Renal pelvis (tissue), 4 donors: ENCODE results near the gene SORBS1. TPM values are rescaled to one million over a fixed set of nuclear protein-coding genes. Genes with fewer than 3 reads are reported as not detected.

Source experiments
- DNase-seq: peaks from one replicate; pipeline ENCODE4 v3.0.0-alpha.2; 2013
- polyA plus RNA-seq, 3 donors: library from polyadenylated mRNA; unstranded; fragments of 120-200 nt; gene quantifications; one replicate each; pipeline ENCODE4 v1.2.1, GENCODE V29; 2013; ENCODE audit not compliant: insufficient read length in 3 of 3

SORBS1 gene
- polyA plus RNA-seq, 3 donors, result 27.0 to 35.1 (median 28.2) TPM

DNA sequence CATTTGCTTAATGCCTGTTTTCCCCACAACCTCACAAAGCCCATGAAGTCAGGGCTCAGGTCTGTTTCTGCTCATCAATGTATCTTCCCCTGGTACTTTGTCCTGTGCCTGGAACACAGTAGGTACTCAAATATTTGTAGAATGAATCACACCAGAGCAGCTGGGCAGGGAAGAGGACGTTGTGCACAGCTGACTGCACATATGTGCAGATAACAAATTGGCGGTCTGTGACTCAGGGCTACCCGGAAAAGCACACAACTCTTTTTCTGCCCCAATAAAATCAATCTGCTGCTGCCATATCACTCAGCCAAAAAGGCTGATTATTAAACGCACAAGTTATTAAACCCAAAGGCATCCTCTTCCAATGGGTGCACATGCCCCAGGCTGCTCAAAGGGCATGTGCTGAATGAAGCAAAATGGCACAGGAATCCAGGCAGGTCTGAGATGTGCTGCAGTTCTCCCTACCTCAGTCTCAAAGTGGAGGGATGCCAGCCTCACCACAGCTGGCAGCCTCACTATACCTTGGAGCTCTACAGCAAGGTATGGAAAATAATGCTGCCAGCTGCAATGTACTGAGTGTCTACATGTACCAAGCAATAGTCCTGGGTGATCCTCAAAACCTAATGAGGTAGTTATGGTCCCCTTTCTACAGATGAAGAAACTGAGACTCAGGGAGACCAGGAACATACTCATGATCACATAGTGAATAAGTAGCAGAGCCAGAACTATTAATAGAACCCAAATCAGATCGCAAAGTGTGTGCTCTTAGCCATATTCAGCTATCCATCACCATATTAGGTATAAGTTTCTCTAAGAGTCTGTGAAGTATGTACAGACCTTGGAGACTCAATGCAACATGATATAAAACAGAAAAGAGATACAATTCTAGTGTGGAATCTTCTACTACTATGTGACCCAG lies 43.4 kb downstream of the SORBS1 start:
- DNase-seq, result no peak

GRCh38 chr10:95516774-95517373 lies 44.3 kb downstream of the SORBS1 start:
- DNase-seq, result no peak

GRCh38 chr10:95513941-95514392 lies 47.2 kb downstream of the SORBS1 start:
- no peak for DNase-seq

DNA sequence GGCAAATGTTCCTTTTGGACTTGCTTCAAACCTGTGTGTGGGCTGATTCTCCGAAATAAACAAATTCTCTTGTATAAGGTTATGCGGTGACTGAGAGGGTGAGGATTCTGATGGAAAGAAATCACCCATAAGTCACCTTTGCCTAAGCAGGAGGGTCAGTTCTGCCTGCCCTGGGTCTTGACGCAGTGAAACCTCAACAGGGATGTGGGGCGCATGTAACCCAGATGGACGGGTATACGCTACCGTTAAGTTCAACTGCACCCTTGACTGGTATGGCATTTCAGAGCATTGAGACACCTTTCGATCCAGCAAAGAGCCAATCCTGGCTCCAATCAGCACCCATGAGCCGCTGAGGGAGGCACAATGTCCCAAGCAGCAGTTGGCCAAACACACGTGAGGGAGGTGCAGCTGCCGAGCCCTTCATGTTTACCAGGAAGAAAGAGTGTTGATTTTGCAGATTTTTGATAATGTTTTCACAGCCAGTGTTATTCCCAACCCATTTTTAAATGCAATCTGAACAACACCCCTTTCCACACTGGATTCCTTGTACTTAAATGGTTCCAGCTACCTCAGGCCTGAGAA lies 48.1 kb downstream of the SORBS1 start:
- DNase-seq, result no peak

DNA sequence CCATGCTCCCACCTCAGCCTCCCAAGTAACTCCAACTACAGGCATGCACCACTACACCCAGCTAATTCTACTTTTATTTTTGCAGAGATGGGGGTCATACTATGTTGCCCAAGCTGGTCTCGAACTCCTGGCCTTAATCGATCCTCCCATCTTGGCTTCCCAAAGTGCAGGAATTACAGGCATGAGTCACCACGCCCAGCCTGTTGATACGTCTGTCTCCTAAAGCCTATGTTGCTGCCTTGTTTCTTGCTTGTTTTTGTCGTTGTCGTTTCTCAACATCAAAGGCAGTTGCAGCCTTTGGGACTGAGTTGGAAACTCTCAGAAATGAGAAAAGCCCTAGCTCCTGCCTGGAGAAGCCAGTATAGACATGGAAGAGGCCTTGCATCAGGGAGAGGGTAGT lies 49.9 kb downstream of the SORBS1 start:
- no peak for DNase-seq

DNA sequence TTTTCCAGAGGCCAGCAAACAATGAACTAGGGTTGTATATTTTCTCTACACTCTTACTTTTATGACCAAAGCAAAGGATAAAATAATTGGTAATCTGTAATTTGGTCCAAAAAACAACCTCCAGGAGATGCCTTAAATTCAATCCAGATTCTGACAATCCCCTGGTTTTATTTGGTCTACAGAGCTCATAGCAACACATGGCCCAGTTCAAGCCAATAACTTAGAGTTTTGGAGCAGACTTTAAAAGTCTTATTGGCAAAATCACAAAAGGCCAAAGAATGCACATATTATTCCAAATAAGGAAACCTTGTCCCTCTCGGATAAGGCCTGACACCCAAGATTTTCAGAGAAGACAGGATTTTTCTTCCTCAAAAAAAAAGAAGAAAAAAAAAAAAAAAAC lies 51.9 kb downstream of the SORBS1 start:
- no peak for DNase-seq

GRCh38 chr10:95508730-95509129 lies 52.4 kb downstream of the SORBS1 start:
- peak; percentile 34 for DNase-seq

- DNase-seq, result no peak
Measured at GRCh38 chr10:95506056-95506737, 55.0 kb downstream of the SORBS1 start.

DNA sequence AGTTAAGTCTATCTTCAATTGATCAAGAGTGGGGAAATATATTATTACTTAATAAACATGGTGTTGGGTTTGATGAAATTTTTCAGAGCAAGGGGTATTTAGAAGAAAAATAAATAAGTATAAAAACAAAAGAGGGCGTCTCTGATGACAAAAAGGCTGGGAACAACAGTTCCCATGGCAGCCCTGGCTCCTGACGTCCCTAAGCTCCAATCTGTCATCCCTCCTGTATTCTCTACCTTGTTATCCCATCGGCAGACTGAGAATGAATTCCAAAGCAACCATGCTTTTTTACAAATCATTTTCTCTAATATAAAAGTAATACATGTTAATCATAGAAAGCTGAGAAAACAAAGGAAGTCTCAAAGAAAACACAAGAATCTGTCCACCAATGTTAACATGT lies 55.5 kb downstream of the SORBS1 start:
- DNase-seq, result no peak

GRCh38 chr10:95505084-95505610 lies 56.0 kb downstream of the SORBS1 start:
- no peak for DNase-seq

DNA sequence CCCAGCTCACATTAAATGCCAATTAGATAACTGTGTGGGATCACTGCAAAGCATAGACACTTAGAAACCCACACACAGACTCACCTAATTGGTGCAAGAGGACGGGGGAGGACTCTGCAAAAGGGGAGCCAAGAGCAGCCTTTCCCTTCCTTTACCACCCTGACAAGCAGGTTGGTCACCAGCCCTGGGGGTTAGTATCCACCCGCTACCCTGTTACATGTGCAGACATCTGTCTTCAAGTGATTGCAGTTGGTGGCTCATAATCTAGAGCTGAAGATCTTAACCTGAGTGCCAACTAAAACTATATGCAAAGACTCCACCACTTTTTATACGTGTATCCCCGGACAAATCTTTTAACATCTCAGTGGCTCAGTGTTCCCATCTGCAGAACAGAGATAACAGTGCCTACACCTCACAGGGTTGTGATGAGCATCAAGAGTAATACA lies 56.9 kb downstream of the SORBS1 start:
- no peak for DNase-seq

- DNase-seq, result no peak
Measured at GRCh38 chr10:95503526-95503925, 57.6 kb downstream of the SORBS1 start.

- DNase-seq, result no peak
Measured at GRCh38 chr10:95503001-95503400, 58.2 kb downstream of the SORBS1 start.

GRCh38 chr10:95502377-95502776 lies 58.8 kb downstream of the SORBS1 start:
- no peak for DNase-seq

- no peak for DNase-seq
Measured at GRCh38 chr10:95501203-95502094, 59.7 kb downstream of the SORBS1 start.

DNA sequence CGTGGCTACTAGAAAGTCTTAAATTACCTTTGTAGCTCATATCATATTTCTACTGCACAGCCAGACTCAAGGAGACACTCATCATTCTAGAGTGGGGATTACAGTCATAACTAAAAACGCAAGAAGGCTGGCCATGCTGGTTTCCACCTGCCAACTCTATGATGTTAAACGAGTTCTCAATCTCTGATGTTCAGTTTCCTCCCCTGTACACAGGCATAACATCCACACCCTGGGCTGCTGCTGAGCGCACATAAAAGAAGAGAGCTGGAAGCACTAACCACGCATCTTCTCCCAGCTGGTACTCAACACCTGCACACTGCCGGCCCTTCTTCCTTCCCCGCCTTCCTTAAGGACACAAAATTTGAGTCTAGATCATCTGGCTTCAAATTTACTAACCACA lies 60.5 kb downstream of the SORBS1 start:
- no peak for DNase-seq

- DNase-seq, result no peak
Measured at GRCh38 chr10:95500097-95500496, 61.1 kb downstream of the SORBS1 start.

- no peak for DNase-seq
Measured at GRCh38 chr10:95499482-95499989, 61.6 kb downstream of the SORBS1 start.

DNA sequence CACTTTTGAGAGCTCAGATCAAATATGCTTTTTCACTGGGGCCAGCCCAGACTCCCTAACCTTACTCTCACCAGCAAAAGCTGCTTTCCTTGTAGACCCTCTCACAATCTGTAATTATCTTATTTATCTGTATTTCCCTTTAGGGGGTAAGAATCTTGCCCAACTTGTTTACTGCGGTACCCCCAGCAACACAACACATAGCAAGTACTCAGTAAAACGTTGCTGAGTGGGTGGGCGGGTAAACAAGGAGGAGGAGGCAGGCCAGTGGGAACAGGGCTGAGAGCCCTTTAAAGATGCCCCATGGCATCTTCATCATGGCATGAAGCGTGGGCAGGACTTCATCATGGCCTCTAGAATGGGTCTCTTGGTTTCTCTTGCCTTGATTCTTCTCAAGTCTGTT lies 64.2 kb downstream of the SORBS1 start:
- no peak for DNase-seq

DNA sequence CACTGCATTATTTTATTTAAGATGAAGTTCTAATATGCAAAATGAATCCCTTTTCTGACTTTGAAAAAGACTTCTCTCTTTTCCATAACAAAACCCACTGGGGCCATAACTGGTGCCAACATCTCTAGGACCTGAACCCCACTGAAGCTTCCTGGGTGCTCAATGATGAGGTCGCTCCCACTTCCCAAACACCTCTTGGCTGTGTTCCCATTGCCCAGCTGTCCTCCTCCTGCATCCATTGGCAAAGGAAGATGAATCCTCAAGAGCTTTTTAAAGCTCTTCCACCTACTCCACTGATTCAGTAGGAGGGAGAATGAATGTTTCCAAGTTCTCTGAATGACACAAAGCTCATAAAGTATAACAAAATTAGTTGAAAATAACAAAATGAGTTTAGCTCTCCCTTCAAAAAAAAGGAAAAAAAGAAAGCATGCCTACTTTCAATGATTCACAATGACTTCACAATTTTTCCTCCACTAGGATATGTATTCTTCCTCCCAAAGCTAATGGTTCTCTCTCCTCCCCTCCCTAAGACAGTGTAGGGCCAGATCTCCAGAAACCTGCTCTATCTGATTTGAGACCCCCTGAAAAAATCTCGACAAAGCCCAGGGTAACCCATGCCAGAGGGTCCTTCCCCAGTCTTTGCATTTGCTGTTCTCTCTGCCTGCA lies 64.8 kb downstream of the SORBS1 start:
- no peak for DNase-seq
